Thymus (tissue), 14 donors: ENCODE data around the gene ITGB3. TPM values are rescaled to one million over a fixed set of nuclear protein-coding genes. Genes with fewer than 3 reads are reported as not detected.

Experiments
- DNase-seq, 9 donors: peaks; one replicate each; pipeline ENCODE4 v3.0.0-alpha.2; 2013; ENCODE audit warnings: low spot score in 9 of 9, low read depth in 6 of 9, missing footprints in 1 of 9
- H3K27ac ChIP-seq, 2 donors: one replicate each; pipeline ENCODE4 v1.5.1; 2013; ENCODE audit warnings: control low read depth in 1 of 2, low read depth in 1 of 2, low read length in 1 of 2, mild to moderate bottlenecking in 1 of 2, moderate library complexity in 1 of 2
- H3K27me3 ChIP-seq, 2 donors: one replicate each; pipeline ENCODE4 v1.5.1; 2013; ENCODE audit warnings: low read length in 1 of 2; ENCODE audit not compliant: control insufficient read depth in 2 of 2, insufficient read depth in 1 of 2
- H3K36me3 ChIP-seq, 2 donors: one replicate each; pipeline ENCODE4 v1.5.1; 2013; ENCODE audit warnings: low read length in 1 of 2, mild to moderate bottlenecking in 1 of 2, moderate library complexity in 1 of 2; ENCODE audit not compliant: control insufficient read depth in 2 of 2, insufficient read depth in 2 of 2
- H3K4me1 ChIP-seq, 2 donors: one replicate each; pipeline ENCODE4 v1.5.1; 2013; ENCODE audit warnings: low read length in 2 of 2; ENCODE audit not compliant: control insufficient read depth in 2 of 2, insufficient read depth in 2 of 2
- H3K4me3 ChIP-seq, 2 donors: one replicate each; pipeline ENCODE4 v1.5.1; 2013; ENCODE audit warnings: low read length in 2 of 2, control low read depth in 1 of 2, mild to moderate bottlenecking in 1 of 2
- H3K9me3 ChIP-seq, 2 donors: one replicate each; pipeline ENCODE4 v1.5.1; 2013; ENCODE audit warnings: low read length in 1 of 2, mild to moderate bottlenecking in 1 of 2; ENCODE audit not compliant: control insufficient read depth in 2 of 2, insufficient read depth in 1 of 2
- WGBS: extraction: QIAGEN DNeasy Blood & Tissue Kit; methylation state at CpG from one replicate; pipeline ENCODE4 v1.1.7; 2013; 5-methylcytosine and 5-hydroxymethylcytosine counted together
- long read RNA-seq, 10 donors: transcript quantifications; one replicate each; lab custom pipeline, GENCODE V29; 2026
- polyA plus RNA-seq: library from polyadenylated mRNA; stranded (reverse); fragments of 200-250 nt; gene quantifications from one replicate; pipeline ENCODE4 v1.2.3, GENCODE V29; 2013
- total RNA-seq: library from RNA; stranded (reverse); fragments of 120-200 nt; gene quantifications from one replicate; pipeline ENCODE4 v1.2.4, GENCODE V29; 2013
- donor health status: healthy.

Gene ITGB3
- 0.52 TPM for total RNA-seq
- polyA plus RNA-seq: 1.7 TPM
- long read RNA-seq, donor 1: 0 reads
- long read RNA-seq, donor 2: 0 reads
- long read RNA-seq, donor 3: 0 reads
- long read RNA-seq, donor 4: 0 reads
- long read RNA-seq, donor 5, partial matches to known transcripts: 0 of 1 reads
- long read RNA-seq, donor 5, other reads (novel, unspliced or antisense): 0 of 1 reads
- long read RNA-seq, donor 6: 0 reads
- long read RNA-seq, donor 7: 0 reads
- long read RNA-seq, donor 8: 0 reads
- long read RNA-seq, donor 9: 0 reads
- long read RNA-seq, donor 10: 0 reads

DNA sequence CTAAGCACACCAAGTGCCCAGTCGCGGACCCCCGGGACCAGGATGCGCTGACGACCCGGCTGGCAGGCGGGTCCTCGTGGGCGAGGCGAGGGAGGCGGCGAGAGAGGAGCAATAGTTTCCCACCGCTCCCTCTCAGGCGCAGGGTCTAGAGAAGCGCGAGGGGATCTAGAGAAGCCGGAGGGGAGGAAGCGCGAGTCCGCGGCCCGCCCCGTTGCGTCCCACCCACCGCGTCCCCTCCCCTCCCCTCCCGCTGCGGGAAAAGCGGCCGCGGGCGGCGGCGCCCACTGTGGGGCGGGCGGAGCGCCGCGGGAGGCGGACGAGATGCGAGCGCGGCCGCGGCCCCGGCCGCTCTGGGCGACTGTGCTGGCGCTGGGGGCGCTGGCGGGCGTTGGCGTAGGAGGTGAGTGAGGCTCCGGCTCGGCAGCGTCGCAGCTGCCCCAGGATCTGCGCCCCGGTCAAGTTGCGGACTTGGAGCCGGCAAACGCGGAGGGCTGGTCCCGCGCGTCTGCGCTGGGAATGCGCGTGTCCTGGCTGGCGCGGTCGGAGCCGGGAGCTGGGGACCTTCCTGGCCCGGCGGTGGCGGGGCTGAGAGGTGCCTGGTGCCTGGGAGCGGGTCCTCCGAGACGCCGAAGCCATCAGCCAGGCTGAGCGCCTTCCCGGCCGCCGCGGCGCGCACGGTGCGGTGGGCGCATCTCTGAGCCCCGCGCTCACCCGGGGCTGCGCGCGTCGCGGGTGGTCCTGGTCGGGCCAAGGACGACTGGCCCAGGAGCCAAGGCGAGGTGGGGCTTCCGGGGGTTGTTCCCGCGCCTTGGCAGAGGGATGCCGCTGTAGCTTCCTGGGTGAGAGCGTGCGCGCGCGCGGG, at the start of gene ITGB3:
ITGB3 (plus strand) TSS at position 287 of the 862 bp plus-strand sequence; CDS start at position 322, 35 bp downstream.
- Histone ChIP-seq H3K9me3 (no peaks in the 10 kb centered on the region), H3K27me3 (peaks cover 36 to 67% of the 10 kb centered on the region in 2 donors), H3K4me3 (peak within 1 kb of the TSS in 1 of 2 donors; percentile 41), H3K36me3 (no peaks in the 10 kb centered on the region), H3K27ac (no peak within 1 kb of the TSS), H3K4me1 (peaks cover 2 to 10% of the 10 kb centered on the region in 2 donors)
- WGBS: 1% methylated on average over 112 of the region's 112 CpGs
- DNase-seq: peak in 5 of 9 donors; percentile 10 to 59 (median 43)

DNA sequence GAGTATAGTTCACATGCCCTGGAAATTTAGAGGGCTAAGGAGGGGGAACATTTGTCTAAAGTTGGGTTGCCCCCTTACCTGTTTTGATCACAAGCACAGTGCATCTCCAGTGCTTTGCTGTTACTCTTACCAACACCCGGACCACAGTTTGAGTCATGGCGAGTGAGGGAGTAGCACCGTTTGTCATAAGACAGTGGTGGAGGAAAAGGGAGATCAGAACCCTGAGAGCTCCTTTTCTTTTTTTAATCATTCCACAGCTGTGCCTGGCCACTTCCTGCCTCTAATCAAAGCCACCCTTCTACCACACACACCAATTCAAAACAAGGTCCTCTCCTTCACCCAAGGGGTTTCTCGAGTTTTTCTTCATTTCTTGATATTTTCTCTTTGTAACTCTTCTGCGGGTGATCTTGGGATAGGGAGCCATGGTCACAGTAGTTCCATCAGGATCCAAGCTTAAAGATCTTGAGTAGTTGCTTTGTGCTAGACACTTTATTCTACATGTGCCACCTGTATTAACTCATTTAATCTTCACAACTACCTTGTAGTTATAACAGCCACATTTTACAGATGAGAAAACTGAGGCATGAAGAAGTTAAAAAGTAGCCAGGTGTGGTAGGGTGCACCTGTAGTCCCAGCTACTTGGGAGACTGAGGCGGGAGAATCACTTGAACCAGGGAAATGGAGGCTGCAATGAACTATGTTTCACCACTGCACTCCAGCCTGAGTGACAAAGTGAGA, 49.5 kb upstream of the ITGB3 start:
- no peak overlapping the region for H3K4me3 ChIP-seq
- no peaks in the 10 kb centered on the region for H3K27me3 ChIP-seq
- H3K9me3 ChIP-seq: no peaks in the 10 kb centered on the region
- peak overlapping the region; percentile 37 to 90 for H3K27ac ChIP-seq
- no peaks in the 10 kb centered on the region for H3K36me3 ChIP-seq
- H3K4me1 ChIP-seq: peaks cover 10 to 56% of the 10 kb centered on the region in 2 donors
- peak in 1 of 9 donors; percentile 61 for DNase-seq
- 42% methylated on average over 6 of the region's 6 CpGs for WGBS

DNA sequence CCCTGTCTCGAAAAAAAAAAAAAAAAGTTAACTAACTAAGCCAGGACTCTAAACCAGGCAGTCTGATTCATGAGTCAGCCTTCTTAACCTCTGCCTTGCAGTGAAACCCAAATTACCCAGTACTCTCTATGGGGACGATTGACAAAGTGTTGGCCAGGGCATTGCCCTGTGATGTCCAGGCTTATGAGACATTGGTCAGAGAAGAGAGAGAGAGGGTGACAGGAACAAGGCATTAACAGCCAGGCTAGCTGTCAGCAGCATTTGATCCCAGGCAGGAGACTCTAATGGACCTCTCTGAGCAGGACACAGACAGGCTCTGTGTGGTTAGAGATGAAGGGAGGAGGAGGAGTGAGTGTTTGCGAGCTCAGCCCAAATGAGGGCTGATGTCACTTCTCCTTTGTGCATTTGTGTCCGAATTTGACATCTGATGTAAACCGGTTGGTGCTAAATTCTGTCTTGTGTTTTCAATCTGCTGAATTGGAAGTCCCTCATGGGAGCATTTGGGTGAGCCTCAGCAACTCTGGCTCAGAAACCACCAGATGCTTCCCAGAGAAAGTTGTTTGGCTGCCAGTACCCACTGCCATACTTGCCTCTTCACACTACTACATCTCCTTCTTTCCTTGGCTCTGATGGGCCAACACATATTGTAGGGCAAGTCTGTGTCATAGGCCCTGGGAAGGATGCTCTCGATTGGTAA, 48.8 kb upstream of the ITGB3 start:
- H3K27me3 ChIP-seq: no peaks in the 10 kb centered on the region
- H3K9me3 ChIP-seq: no peaks in the 10 kb centered on the region
- peak overlapping the region; percentile 87 to 90 for H3K27ac ChIP-seq
- H3K4me1 ChIP-seq: peaks cover 10 to 60% of the 10 kb centered on the region in 2 donors
- DNase-seq: peak in 1 of 9 donors; percentile 55
- WGBS: 63% methylated on average over 6 of the region's 6 CpGs
- H3K4me3 ChIP-seq: no peak overlapping the region
- no peaks in the 10 kb centered on the region for H3K36me3 ChIP-seq

DNA sequence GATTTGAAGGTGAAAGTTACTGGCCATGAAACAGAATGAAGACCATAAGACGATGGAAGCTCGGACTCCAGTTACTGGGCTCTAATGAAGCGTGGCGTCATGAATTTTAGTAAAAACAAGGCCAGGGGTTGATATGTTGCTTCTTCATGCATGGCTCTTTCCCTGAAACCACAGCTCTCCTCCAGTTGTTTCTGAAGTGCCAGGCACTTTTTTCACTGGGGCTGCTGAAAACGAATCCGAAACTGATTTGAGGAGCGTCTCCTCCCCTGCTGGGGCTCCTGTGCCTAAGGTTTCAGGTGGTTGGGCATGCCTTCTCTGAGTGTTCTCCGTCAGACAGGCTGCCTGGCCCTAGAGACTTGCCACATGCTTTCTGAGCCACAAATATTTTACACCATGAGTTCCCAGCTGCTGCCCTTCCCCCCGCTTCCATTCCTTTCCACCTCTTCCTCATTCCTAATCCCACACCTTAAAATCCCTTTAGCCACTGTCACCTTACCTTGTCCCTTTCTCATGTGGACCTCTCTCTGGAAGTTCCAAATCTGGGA, 48.1 kb upstream of the ITGB3 start:
- DNase-seq: peak in 4 of 9 donors; percentile 62 to 87 (median 68)
- Histone ChIP-seq H3K27me3 (no peaks in the 10 kb centered on the region), H3K36me3 (no peaks in the 10 kb centered on the region), H3K4me1 (peaks cover 10 to 56% of the 10 kb centered on the region in 2 donors), H3K4me3 (peak overlapping the region in 1 of 2 donors; percentile 2), H3K27ac (peak overlapping the region; percentile 87 to 90), H3K9me3 (no peaks in the 10 kb centered on the region)
- WGBS: 61% methylated on average over 9 of the region's 9 CpGs

DNA sequence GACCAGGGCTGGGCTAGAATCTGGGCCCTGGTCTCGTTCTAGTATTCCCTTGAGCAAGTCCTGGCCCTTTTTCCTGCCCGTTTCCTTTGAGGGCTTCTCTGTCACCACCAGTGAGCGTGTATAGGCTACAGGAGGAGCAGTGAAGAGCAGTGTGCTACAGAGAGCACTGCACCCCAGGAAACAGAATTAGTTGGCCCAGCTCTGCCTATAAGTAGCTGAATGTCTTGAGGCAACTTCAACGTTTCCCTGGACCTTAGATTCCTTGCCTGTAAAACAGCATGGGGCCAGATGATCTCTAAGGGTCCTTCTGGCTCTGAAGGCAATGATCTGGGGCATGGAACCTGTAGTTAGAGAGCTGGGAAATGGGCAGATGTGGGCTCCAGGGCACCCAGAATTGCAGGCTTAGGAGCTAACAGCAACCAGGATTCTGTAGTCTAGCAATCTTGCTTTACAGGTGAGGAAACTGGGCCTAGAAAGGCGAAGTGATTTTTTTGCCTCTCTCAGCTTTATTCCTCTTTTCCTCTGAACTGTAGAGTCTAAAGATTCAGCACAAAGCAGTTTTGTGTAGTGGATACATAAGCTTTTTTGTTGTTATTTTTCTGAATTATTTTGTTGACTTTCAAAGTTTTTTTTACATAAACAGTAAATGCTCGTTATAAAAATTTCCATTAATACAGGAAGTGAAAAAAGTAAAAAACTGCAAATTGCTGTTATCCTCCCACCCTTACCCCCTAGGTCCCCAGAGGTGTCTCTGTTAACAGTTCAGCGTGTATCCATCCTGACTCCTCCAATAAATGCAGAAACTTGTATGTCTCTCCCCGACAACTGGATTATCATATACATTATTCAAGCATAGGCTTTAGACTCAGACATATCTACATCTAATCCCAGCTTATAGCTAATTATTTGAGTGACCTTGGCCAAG, 46.2 kb upstream of the ITGB3 start:
- H3K27ac ChIP-seq: no peak overlapping the region
- no peak for DNase-seq
- 93% methylated on average over 8 of the region's 8 CpGs for WGBS
- H3K27me3 ChIP-seq: no peaks in the 10 kb centered on the region
- peaks cover 10 to 55% of the 10 kb centered on the region in 2 donors for H3K4me1 ChIP-seq
- no peak overlapping the region for H3K4me3 ChIP-seq
- H3K9me3 ChIP-seq: no peaks in the 10 kb centered on the region
- no peaks in the 10 kb centered on the region for H3K36me3 ChIP-seq

DNA sequence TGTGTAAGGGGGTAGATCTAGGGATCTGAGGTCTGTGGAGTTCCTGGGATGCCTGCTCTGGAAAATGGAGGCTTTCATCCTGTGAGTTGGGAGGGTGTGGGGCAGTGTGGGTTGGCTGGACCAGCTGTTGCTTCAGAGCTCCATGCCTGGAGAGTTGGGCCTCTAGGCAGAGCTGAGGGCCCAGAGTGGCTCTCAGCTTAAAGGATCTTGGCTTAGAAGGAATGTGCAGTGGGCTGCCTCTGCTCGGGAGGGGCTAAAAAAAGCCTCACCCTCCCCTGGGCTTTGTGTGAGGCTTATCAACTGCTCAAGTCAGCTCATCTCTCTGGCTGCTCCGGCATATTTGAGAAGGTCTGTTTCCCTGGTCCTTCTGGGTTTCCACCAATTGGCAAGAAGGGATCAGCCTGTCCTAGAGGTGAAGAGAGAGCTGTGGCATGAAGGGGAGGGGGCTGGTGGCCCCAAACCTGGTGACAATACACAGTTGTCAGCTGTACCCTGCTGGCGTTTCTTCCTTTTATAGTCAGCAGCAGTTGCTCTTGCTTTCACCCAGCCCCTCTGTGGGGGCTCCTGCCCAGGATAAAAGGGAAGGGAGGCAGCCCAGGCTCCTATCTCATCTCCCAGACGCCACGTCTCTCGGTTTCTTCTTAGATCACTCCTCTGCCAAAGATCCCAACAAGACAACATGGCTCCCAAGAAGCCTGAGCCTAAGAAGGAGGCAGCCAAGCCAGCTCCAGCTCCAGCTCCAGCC, 44.7 kb upstream of the ITGB3 start, which contains the start of gene MYL4:
MYL4 (plus strand) TSS at position 605 of the 745 bp plus-strand sequence; CDS start at position 680, 75 bp downstream.
- Histone ChIP-seq H3K27ac (no peak within 1 kb of the TSS), H3K36me3 (no peaks in the 10 kb centered on the region), H3K4me3 (no peak within 1 kb of the TSS), H3K4me1 (peaks cover 6 to 50% of the 10 kb centered on the region in 2 donors), H3K9me3 (no peaks in the 10 kb centered on the region), H3K27me3 (no peaks in the 10 kb centered on the region)
- WGBS: 76% methylated on average over 6 of the region's 6 CpGs
- DNase-seq: peak in 1 of 9 donors; percentile 56

DNA sequence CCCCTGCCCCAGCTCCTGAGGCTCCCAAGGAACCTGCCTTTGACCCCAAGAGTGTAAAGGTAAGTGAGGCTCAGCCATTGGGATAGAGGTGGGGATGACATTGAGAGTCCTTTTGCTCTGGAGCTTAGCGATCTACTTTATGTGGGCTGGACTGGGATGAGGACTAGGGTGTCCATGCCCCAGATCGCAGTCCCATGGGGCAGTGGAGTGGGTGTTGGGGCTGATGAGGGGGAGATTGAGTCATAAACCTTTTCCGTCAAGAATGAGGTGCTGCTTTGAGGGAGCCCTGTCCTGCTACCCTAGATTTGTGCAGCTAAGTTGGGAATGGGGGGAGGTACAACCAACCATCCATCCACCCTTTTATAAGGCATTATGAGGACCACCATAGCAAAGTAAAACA, 44.1 kb upstream of the ITGB3 start:
- Histone ChIP-seq H3K4me1 (peaks cover 3 to 44% of the 10 kb centered on the region in 2 donors), H3K4me3 (no peak overlapping the region), H3K36me3 (no peaks in the 10 kb centered on the region), H3K9me3 (no peaks in the 10 kb centered on the region), H3K27me3 (no peaks in the 10 kb centered on the region), H3K27ac (no peak overlapping the region)
- DNase-seq: no peak
- WGBS: over 99% methylated on average over 3 of the region's 3 CpGs
